Iris pigment epithelial cell (primary cell): ENCODE results near the gene CAPN10.
"Not testable (repeated sequence)": the region's sequence is repeated elsewhere in the genome, so short reads cannot be mapped to it uniquely, and the experiment has no call there.

Experiments used
- DNase-seq: peaks from one replicate; pipeline ENCODE4 v3.0.0-alpha.2; 2011; ENCODE audit warnings: low read depth

Gene CAPN10

DNA sequence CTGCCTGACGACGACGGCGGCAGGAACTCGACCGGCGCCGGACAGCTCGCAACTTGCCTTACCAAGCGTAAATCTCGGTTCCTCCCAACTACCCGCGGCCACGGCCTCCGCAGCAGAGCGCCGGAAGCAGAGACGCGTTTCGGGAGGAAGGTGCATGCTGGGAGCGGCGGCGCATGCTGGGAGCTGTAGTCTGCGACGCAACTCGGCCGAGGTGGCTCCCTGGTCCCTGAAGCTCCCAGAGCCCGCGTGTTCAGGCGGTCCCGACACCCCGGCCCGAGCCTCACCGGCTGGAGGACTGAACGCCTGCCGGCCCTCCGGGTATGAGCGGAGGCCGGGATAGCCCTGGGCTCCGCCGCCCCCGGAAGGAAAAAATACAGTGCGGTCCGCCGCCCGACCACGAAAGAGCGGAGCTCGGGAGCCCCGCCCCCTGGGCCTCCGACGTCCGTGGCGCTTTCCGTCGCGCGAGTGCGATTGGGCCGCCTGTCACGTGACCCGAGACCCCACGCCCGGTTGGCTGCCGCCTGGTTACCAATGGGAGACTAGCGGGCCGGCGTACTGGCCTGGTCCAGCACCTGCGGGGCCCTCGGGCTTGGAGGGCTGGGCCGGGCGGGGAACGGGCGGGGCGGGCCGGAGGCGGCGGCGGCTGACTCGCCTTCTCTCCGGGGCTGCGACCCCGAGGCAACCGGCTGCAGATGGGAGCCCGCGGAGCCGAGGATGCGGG lies at the start of gene CAPN10:
Gene CAPN10, plus strand, starts transcription at position 537 of the 721 bp plus-strand sequence. Its CDS starts 178 bp downstream, at position 715.
- DNase-seq: peak; percentile 95

GRCh38 chr2:240538031-240538780 lies 48.3 kb upstream of the CAPN10 start:
- DNase-seq: no peak

- DNase-seq: not testable (repeated sequence)
Measured at GRCh38 chr2:240539101-240539500, 47.4 kb upstream of the CAPN10 start.

- no peak for DNase-seq
Measured at GRCh38 chr2:240539906-240540305, 46.6 kb upstream of the CAPN10 start.

DNA sequence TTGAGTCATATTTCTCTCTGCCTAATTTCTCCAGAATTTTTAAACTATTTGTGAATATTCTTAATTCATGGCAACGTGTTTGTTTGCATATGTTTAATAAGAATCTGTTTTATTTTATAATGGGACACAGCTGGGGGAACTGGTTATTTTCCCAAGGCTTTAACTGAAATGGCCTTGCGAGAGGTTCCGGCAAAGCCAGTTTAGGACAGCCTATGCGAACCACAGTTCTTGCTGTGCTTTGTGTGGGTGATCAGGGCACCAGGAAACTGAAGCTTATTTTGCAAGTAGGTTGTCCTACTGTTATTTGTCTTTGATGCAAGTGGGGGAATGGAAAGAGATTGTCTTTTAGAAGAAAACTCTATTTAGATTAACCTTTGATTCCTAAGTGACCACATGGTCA lies 35.2 kb upstream of the CAPN10 start:
- DNase-seq: no peak

DNA sequence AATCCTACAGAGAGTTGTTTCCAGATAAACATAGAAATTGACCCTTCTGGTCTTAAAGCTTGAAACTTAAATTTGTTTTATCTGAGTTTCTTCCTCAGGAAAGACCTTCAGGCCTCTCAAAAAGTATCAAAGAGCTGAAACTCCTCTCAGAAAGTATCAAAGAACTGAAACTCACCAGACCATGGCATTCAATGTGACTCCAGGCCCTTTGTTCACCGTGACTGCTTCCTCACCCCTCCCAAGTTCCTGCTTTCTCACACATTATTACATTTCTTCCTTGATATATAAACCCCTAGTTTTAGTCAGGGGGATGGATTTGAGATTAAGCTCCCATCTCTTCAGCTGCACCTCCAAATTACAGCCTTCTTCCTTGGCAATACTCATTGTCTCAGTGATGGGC lies 34.7 kb upstream of the CAPN10 start:
- no peak for DNase-seq

DNA sequence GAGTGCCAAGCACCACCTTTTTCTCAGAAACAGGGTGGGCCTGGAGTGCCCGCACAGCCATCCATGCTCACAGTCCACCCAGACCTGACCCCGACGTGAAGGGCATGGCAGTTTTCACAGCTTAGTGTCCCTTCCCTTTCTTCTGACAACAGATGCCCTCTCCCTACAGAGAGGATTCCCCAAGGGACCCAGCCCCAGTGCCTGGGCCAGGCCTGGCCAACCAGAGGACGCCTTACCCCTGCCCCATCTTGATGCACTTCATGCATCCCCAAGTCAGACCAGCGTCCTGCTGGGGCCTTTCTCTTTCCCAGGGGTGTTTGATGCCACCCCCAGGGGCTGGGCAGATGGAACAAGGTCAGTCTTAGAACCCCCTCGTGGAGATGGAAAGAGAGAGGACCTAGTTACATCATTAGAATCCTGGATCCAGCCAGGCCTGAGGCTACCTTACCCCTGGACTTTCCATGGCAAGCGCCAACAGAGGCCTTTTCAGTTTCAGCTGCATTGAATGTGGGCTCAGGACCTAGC lies 32.5 kb upstream of the CAPN10 start:
- DNase-seq: no peak

GRCh38 chr2:240554767-240555493 lies 31.6 kb upstream of the CAPN10 start:
- no peak for DNase-seq

DNA sequence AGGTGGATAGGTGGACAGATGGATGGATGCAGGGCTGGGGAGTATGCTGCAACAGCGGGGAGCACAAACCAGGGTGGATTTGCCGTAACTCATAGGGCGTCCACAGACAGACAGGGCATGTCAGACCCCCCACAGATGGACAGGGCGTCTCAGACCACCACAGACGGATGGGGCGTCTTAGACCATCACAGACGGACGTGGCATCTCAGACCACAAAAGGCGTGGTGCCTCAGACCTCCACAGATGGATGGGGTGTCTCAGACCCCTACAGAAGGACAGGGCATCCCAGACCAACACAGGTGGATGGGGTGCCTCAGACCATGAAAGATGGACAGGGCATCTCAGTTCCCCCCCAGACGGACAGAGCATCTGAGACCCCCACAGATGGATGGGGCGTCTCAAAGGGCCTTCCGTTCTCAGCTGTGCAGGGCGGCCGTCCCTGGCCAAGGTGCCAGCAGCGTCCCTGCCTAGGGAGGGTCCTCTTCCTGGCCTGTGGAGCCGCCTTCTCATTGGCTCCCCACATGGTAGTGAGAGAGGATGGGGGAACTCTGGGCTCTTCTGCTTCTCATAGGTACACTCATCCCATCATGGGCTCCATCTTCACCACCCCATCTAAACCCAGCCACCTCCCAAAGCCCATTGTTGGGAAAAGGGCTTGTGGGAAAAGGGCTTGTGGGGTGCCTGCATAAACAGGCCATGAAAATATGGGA lies 30.8 kb upstream of the CAPN10 start:
- no peak for DNase-seq

- peak; percentile 61 for DNase-seq
Measured at GRCh38 chr2:240556553-240557100, 29.9 kb upstream of the CAPN10 start.

- no peak for DNase-seq
Measured at GRCh38 chr2:240557101-240557751, 29.3 kb upstream of the CAPN10 start.

DNA sequence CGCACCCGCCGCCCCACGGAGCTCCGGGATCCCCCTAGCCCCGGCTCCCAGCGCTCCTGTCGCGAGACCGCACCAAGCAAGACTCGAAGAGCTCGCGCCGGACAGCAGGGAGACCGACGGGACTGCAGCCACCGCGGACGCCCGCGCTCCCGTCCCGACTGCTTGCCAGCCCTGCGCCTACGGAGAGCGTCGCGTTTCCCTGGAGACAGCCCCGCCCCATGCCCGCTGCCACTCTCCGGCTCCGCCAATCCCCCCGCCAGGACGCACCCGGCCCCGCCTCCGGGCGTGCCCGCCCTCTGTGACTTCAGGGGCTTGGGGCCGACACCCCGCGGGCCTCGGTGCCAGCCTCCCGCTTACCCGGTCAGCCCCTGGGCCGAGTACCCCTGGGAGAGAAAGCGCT lies 28.7 kb upstream of the CAPN10 start, which contains the start of gene ANKMY1:
Gene ANKMY1, minus strand, starts transcription at position 181 of the 400 bp plus-strand sequence. CDS start 653 bp downstream, outside the sequence.
- peak; percentile 80 for DNase-seq

DNA sequence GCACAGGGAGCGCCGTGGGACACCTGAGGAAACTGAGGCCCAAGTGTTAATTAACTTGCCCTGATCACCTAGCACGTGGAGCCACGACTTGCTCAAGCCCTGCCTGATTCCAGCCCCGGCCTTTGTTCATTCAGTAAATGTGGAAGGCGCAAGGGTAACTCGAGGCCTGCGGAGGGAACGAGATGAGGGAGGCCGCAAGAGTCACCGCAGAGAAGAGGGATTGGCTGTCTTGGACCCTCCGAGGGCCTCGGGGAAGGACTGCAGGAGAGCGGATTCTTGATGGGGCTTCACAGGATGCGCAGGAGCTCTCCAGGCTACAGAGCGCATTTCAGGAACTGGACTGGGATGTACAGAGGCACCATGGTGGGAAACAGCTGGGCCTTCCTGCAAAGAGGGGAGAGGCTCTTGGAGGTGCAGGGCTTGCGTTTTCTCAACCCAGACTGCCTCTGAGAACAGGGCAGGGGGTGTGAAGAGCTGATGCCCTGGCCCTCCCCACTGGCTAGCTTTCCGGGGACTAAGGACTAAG lies 28.2 kb upstream of the CAPN10 start:
- no peak for DNase-seq

- DNase-seq: no peak
Measured at GRCh38 chr2:240559286-240559685, 27.2 kb upstream of the CAPN10 start.

GRCh38 chr2:240560084-240560479 lies 26.5 kb upstream of the CAPN10 start, which contains the start of gene DUSP28:
DUSP28 (plus strand) TSS chr2:240560357; CDS start chr2:240560685, 328 bp downstream.
- peak; percentile 89 for DNase-seq

DNA sequence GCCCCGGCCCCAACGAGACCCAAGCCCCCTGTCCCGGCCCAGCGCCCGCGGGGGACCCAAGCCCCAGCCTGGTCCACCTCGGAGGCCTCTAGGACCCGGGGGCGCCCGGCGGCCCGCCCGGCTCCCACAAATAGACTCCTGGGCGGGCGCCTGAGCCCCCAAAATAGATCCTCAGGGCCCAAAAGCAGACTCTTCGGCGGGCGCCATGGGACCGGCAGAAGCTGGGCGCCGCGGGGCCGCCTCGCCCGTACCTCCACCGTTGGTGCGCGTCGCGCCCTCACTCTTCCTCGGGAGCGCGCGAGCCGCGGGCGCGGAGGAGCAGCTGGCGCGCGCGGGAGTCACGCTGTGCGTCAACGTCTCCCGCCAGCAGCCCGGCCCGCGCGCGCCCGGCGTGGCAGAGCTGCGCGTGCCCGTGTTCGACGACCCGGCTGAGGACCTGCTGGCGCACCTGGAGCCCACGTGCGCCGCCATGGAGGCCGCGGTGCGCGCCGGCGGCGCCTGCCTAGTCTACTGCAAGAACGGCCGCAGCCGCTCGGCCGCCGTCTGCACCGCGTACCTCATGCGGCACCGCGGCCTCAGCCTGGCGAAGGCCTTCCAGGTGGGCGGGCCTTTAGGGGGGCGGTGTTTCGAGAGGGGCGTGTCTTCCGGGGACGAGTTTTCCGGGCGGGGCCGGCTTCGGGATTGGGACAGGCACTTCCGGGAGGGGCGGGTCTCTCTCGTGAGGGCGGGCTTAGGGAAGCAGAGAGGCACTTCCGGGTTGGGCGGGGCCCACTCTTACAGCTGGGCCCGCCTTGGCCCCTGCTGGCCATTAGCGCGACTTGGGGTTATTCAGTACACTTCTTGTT lies 25.8 kb upstream of the CAPN10 start:
- DNase-seq: peak; percentile 99

DNA sequence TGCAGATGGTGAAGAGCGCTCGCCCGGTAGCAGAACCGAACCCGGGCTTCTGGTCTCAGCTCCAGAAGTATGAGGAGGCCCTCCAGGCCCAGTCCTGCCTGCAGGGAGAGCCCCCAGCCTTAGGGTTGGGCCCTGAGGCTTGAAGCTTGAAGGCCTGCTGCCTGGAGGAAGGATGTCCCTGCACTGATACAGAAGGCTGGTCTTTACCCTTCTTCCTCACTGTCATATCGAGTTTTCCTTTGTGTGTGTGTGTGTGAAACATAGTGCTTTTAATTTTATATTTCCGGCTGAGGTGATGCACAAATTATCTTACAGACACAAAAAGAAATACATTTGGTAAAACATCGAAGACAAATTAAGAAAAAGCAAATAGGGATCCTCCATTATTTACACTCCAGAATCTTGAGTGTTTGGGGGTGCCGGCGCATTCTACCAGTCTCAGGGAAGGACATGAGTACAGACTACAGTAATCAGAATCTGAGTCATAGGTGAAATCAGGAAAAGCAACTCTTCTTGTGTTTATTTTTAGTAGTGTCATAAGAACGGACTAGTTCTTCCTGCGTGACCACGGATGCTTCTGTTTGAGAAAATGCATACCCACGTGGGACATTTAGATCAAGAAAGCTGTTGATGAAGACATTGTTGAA lies 25.1 kb upstream of the CAPN10 start:
- DNase-seq: peak; percentile 90

GRCh38 chr2:240563231-240563630 lies 23.3 kb upstream of the CAPN10 start:
- not testable (repeated sequence) for DNase-seq

GRCh38 chr2:240563951-240564560 lies 22.5 kb upstream of the CAPN10 start:
- DNase-seq: no peak
